Fibroblast of skin of left biceps (primary cell): ENCODE measurements around the gene NOL4L.

Experiments used
- DNase-seq, 2 experiments: peaks; one replicate each; pipeline ENCODE4 v3.0.0-alpha.2; 2013; ENCODE audit warnings: low read depth in 2 of 2

Gene NOL4L

GRCh38 chr20:32576560-32576959 lies 8.6 kb downstream of the NOL4L start:
- no peak for DNase-seq

- no peak for DNase-seq
These were observed 9.3 kb downstream of the NOL4L start for GRCh38 chr20:32575805-32576204.

- no peak for DNase-seq
These were observed 9.9 kb downstream of the NOL4L start for GRCh38 chr20:32575227-32575581.

- DNase-seq, result peak; percentile 67
These were observed 10.6 kb downstream of the NOL4L start for GRCh38 chr20:32574296-32575226.

- no peak for DNase-seq
These were observed 11.8 kb downstream of the NOL4L start for GRCh38 chr20:32573167-32573851.

DNA sequence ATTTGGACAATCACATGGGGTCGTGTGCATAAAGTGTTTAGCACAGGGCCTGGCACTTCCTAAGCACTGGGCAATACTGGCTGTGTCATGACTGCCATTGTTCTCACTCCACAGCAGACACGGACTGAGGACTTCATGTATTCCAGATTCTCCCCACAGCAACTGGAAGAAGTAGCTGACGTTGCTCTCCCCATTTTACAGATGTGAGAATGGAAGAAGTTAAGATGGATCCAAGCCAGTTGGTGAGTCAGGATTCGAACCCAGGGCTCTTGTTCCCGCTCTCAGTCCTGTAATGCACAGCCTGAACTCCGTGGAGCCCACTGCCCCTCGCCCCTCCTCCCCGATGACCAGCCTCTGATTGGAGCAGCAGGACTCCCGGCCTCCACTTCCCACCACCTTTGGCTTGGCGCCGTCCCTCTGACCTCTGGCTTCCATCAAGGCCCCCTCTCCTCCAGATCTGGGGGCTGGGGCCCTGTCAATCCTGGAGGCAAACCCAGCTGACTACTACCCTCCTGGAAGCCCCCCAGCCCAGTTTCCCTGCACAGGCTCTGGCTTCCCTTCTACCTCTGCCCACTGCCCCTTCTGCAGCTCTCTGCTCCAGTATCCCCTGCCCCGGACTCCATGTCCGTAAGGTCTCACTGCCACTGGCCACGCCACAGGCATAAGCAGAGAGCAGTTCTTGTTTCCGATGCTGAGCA lies 12.7 kb downstream of the NOL4L start:
- DNase-seq, result no peak

DNA sequence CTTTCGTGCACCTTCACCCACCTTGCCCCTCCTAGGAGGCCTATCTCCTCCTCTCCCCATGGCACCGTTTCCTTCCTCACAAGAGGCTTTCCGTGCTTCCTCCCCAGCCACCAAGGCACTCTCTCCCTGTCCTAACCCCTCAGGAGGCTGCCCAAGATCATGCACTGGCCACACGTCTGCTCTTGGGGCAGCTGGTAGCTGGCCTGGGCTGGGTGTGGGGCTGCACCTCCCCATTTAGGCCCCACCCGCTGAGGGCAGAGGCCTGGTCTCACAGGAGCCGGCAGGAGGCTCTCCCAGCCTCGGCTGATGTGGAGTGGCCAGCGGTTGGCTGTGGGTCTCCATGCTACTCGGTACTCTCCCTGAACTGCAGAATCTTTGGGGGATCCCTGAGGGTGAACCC lies 13.6 kb downstream of the NOL4L start:
- no peak for DNase-seq

- no peak for DNase-seq
These were observed 14.5 kb downstream of the NOL4L start for GRCh38 chr20:32570401-32571190.

GRCh38 chr20:32569380-32570305 lies 15.5 kb downstream of the NOL4L start:
- no peak for DNase-seq

- DNase-seq, result no peak
These were observed 16.1 kb downstream of the NOL4L start for GRCh38 chr20:32569018-32569379.

DNA sequence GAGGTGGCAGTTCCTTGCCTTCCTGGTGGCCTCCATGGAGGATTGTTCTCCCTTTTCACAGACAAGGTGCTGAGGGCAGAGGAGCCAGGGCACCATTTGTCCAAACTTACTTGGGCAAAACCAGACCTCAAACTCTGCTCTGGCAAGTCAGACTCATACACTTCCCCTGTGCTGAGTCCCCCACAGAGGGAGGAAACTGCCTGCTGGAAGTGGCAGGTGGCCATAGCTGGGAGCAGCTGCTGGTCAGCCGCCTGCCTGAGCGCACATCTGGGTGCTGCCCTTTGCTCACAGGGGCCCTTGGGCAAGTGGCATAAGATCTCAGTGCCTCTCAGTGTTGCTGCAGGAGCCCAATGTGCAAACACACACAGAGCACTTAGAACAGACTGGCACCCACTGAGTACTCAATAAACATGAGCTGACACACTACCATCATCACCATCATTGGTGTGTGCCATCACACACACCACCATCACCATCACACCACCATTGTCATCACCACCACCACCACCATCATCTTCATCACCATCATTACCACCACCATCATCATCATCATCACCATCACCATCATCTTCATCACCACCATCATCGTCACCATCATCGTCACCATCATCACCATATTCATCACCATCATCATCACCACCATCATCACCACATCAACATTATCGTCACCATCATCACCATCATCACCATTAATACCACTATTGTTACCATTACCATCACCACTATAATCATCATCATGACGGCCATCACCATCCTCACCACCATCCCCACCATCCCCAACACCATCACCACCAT lies 17.6 kb downstream of the NOL4L start:
- DNase-seq, result no peak

GRCh38 chr20:32566379-32567374 lies 18.5 kb downstream of the NOL4L start:
- no peak for DNase-seq

DNA sequence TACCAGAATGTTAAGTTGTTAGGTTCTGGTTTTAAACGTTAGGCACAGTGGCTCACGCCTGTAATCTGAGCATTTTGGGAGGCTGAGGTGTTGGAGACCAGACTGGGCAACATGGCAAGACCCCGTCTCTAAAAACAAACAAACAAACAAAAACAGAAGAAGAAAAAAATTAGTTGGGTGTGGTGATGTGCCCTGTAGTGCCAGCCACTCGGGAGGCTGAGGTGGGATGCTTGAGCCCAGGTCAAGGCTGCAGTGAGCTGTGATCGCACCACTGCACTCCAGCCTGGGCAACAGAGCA lies 19.4 kb downstream of the NOL4L start:
- DNase-seq, result no peak

- no peak for DNase-seq
These were observed 20.0 kb downstream of the NOL4L start for GRCh38 chr20:32564921-32565734.

- no peak for DNase-seq
These were observed 20.7 kb downstream of the NOL4L start for GRCh38 chr20:32564440-32564839.

- no peak for DNase-seq
These were observed 21.5 kb downstream of the NOL4L start for GRCh38 chr20:32563311-32564272.

GRCh38 chr20:32562495-32562911 lies 22.6 kb downstream of the NOL4L start:
- DNase-seq, result no peak
